Hepatic stellate cell (primary cell): ENCODE results near the gene SLC2A4.
"Not testable (repeated sequence)": the region's sequence is repeated elsewhere in the genome, so short reads cannot be mapped to it uniquely, and the experiment has no call there.

Source experiments
- DNase-seq: peaks from one replicate; pipeline ENCODE4 v3.0.0; 2011; ENCODE audit warnings: low spot score

SLC2A4 gene

DNA sequence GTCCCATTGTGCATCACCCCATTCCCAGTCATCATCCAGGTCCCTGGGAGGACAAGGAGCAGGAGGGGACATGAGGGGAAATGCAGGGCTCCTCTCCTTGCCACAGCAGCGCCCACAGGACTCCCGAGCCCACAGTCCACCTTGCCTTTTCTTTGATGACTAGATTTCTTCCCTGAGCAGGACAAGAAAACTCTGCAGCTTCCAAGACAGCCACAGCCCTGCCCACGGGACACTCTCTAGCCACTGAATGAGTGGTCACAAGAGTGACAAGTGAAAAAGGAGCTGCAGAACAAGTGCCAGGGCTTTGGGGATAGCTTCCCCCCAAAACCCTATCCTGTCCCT lies 42.9 kb downstream of the SLC2A4 start:
- DNase-seq, result no peak

DNA sequence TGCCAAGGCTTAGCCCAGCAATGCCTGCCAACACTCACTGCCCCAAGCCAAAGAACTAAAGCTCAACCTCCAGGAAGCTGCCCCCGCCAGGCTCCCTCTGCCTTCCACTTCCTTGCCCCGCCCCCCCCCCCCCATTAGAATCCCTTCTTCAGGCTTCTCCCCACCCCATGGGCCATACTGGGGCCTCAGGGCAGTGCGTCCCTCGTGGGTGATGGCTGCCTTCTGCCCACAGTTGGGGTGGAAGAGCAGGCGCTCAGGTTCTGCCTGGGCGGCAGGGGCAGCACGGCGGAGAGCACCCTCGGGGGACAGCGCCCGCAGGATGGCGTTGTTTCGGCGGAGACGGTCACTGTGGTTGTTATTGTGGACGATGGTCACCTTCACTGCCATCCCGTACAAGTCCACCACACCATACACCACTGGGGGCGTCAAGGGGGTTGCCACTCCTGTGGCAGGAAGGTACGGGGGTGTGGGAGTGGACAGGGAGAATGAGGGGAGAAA lies 43.6 kb downstream of the SLC2A4 start:
- no peak for DNase-seq

GRCh38 chr17:7326186-7326585 lies 44.7 kb downstream of the SLC2A4 start:
- no peak for DNase-seq

DNA sequence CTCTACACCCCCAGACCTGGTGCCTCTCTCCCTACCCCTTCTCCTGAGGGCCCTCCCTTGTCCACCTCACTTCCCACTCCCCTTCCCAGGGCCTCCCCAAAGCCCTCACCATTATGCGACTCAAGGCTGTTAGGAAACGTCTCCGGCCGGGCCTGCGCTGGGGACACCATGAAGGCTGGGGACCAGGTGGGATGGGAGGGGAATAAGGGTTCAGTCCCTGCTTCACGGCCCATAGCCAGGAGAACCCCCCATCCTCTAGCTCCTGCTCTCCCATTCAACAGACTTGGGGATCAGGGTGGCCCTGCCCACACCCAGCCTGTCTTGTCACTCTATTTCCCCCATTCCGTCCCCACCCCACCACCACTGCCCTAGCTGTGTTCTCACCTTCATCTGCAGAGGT lies 45.5 kb downstream of the SLC2A4 start:
- DNase-seq, result no peak

GRCh38 chr17:7327501-7327900 lies 46.0 kb downstream of the SLC2A4 start:
- DNase-seq, result no peak

- no peak for DNase-seq
Measured at GRCh38 chr17:7328009-7328408, 46.5 kb downstream of the SLC2A4 start.

GRCh38 chr17:7328840-7329373 lies 47.4 kb downstream of the SLC2A4 start, which contains the start of gene NEURL4:
TSS of gene NEURL4 (minus strand) at chr17:7329335. CDS start at chr17:7329312, 23 bp downstream.
- no peak for DNase-seq

GRCh38 chr17:7329374-7329996 lies 48.0 kb downstream of the SLC2A4 start:
- DNase-seq, result peak; percentile 99

- DNase-seq, result peak; percentile 97
Measured at GRCh38 chr17:7329997-7330637, 48.6 kb downstream of the SLC2A4 start.

DNA sequence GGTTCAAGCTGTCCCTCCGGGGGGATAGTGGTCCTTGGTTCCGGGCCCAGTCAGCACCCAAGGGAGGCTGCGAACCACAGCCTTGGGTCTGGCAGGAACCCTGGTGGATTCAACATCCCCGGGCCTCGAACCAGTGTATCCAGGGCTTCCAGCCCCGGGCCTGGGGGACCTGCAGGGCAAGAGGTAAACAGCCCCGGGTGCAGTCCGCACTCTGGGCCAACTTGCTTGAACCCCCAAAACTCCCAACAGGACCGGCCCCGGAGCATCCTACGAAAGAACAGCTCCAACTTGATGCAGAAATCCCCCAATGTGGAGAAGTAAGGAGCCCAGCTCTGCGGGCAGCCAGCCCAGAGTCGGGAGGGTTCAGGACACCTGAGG lies 49.1 kb downstream of the SLC2A4 start:
- DNase-seq, result no peak

DNA sequence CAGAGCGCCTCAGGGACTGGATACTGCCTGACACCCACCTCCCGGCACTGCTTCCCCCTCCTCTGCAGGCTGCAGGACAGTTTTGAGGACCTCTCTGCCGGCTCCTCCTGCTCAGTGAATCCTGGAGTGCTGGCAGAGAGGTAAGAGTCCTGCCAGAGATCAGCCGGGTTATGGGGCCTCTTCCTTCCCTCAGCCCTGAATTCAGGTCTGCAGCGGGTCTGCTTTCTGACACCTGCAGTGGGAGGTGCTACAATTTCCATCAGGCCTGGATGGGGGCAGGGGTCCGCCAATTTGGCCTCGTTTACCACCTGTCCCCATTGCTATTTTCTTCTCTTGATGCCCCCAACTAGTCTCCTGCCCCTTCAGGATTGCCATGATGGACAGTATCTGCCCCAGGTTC lies 50.6 kb downstream of the SLC2A4 start:
- DNase-seq, result no peak

GRCh38 chr17:7332600-7333069 lies 51.1 kb downstream of the SLC2A4 start:
- DNase-seq, result not testable (repeated sequence)

DNA sequence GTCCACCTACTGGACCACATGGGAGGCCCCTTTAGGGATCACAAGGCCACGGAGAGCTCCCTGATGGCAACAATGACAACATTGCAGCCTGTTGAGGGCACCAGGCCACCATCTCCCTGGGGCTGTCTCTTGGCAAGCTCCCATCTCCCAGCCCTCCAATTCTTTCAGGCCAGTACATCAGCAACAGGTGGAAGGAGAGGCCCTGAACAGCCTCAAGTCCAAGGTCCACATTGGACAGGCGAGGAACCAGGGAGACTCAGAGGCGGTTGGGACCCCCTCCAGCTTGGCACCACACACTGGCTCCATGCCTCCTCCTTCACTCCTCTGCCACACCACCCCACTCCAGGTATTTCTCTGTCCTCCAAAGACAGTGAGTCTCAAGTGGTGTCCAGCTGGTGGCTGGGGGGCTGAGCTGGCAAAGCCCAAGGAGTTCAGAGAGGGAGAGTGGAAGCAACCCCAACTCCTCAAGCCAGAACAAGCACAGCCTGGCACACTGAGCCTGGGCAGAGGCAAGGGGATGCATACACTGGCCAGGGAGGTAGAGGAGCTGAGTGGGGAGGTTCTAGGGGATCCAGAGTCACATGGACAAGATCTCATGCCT lies 53.5 kb downstream of the SLC2A4 start:
- DNase-seq, result no peak

GRCh38 chr17:7335765-7336164 lies 54.2 kb downstream of the SLC2A4 start:
- not testable (repeated sequence) for DNase-seq

- DNase-seq, result no peak
Measured at GRCh38 chr17:7336240-7337175, 55.0 kb downstream of the SLC2A4 start, which contains the start of gene ACAP1. TSS of gene ACAP1 (plus strand) at chr17:7336529. CDS start at chr17:7336735, 206 bp downstream.

DNA sequence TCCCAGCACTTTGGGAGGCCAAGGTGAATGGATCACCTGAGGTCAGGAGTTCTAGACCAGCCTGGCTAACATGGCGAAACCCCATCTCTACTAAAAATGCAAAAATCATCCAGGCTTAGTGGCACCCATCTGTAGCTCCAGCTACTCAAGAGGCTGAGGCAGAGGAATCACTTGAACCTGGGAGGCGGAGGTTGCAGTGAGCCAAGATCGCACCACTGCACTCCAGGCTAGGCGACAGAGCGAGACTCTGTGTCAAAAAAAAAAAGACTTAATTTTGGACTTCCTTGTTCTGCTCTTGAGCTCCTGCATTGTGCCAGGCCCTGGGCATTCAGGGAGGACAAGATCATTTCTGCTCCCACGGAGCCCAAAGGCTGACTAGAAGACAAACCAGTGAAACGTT lies 56.1 kb downstream of the SLC2A4 start:
- not testable (repeated sequence) for DNase-seq
